Measurements from ENCODE around the gene SSU72.

- no peak for TF ChIP-seq CTCF (IDR thresholded peaks at IDR 0.05)
- no peak for TF ChIP-seq EP300 (IDR thresholded peaks at IDR 0.05)
Observed at GRCh38 chr1:1594602-1595260, 20.1 kb upstream of the SSU72 start.

Measured in tibial nerve (tissue), 4 donors.